ENCODE results near the gene FMN2.

FMN2 gene

GRCh38 chr1:240515505-240515904 is 423.8 kb downstream of the FMN2 start:
- no peak overlapping the region for H3K4me3 Mint-ChIP-seq
- H3K4me1 Mint-ChIP-seq, result no peaks in the 10 kb centered on the region
- H3K36me3 Mint-ChIP-seq (ENCODE audit: low read depth), result no peaks in the 10 kb centered on the region
- no peak overlapping the region for H3K27ac Mint-ChIP-seq
- no peaks in the 10 kb centered on the region for H3K9me3 Mint-ChIP-seq
- H3K27me3 Mint-ChIP-seq (ENCODE audit: low read depth, poor library complexity), result peaks cover 3% of the 10 kb centered on the region
- TF ChIP-seq, protein P1, sequence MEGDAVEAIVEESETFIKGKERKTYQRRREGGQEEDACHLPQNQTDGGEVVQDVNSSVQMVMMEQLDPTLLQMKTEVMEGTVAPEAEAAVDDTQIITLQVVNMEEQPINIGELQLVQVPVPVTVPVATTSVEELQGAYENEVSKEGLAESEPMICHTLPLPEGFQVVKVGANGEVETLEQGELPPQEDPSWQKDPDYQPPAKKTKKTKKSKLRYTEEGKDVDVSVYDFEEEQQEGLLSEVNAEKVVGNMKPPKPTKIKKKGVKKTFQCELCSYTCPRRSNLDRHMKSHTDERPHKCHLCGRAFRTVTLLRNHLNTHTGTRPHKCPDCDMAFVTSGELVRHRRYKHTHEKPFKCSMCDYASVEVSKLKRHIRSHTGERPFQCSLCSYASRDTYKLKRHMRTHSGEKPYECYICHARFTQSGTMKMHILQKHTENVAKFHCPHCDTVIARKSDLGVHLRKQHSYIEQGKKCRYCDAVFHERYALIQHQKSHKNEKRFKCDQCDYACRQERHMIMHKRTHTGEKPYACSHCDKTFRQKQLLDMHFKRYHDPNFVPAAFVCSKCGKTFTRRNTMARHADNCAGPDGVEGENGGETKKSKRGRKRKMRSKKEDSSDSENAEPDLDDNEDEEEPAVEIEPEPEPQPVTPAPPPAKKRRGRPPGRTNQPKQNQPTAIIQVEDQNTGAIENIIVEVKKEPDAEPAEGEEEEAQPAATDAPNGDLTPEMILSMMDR (IDR thresholded peaks at IDR 0.05), result no peak
- no peak for DNase-seq

DNA sequence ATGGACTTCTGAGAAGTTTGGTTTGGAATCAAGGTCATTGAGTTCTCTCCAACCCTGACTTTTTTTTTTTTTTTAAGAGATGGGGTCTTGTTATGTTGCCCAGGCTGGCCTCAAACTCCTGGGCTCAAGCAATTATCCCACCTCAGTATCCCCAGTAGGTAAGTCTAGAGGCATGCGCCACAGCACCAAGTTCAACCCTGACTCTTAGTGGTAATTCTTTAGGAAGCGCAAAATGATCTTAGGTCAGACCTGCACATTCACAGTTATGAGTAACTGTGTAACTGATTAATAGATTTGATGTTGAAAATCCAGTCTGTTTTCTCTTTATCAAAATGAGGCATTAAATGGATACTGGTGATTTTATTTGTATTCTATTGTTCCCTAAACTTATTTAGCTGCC is 424.4 kb downstream of the FMN2 start:
- H3K9me3 Mint-ChIP-seq, result no peaks in the 10 kb centered on the region
- no peaks in the 10 kb centered on the region for H3K36me3 Mint-ChIP-seq (ENCODE audit: low read depth)
- no peak overlapping the region for H3K4me3 Mint-ChIP-seq
- H3K4me1 Mint-ChIP-seq, result no peaks in the 10 kb centered on the region
- TF ChIP-seq, protein P1 (IDR thresholded peaks at IDR 0.05), result no peak
- no peak overlapping the region for H3K27ac Mint-ChIP-seq
- DNase-seq, result no peak
- peaks cover 3% of the 10 kb centered on the region for H3K27me3 Mint-ChIP-seq (ENCODE audit: low read depth, poor library complexity)

DNA sequence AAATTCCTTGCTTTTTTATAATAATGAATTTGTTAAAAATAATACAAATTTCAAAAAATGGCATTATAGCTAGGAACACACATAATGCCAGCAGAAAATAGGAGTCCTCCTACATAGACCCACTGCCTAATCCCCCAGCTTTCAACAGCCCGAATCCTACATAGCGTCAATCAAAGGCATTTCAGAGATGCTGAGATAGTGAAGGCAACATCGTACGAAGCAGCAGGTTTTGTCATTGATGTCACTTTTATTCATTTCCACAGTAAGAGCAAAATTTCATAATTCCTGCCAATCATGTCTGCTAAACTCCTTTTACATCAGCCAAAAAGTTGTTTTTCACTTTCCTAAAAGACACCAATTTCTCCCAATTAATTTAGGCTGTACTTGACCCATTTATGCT is 426.2 kb downstream of the FMN2 start:
- no peaks in the 10 kb centered on the region for H3K27me3 Mint-ChIP-seq (ENCODE audit: low read depth, poor library complexity)
- no peaks in the 10 kb centered on the region for H3K9me3 Mint-ChIP-seq

DNA sequence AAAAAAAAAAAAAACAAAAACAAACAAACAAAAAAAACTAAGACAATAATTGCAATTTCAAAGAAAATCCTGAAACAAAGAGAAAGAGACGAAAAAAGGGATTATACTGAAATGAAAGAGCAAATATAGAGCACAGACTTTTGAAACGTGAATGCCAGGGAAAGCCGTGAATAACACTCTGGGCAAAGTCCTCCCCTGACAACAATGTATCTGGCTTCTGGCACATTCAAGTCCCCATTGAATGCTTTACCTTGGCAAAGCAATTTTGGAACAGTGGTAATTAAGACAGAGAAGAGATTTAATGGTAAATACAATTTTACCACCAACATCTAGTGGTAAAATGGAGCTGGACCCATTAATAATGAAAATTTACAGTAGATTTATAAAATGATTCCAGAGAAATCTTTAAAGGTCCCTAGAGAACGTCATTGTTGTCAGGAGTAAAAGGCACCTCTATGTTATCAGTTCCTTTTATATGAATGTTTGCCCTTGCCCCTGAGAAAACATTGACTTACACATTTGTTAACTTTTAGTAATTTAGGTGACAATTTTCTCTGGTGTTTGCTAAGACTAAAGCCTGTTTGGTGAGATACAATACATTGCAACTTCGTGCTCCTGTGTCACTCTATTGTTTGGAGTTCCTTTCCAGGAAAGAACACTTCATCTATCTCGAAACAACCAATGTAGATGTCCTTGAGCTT is 430.6 kb downstream of the FMN2 start:
- Mint-ChIP-seq H3K27ac (peak overlapping the region; percentile 57), H3K27me3 (ENCODE audit: low read depth, poor library complexity) (no peaks in the 10 kb centered on the region), H3K9me3 (no peaks in the 10 kb centered on the region), H3K4me1 (peaks cover 30% of the 10 kb centered on the region), H3K4me3 (no peak overlapping the region), H3K36me3 (ENCODE audit: low read depth) (no peaks in the 10 kb centered on the region)
- DNase-seq, result no peak
- TF ChIP-seq, protein P1 (IDR thresholded peaks at IDR 0.05), result no peak

More for the DNA sequence above, 426.2 kb downstream of the FMN2 start:
- no peaks in the 10 kb centered on the region for H3K4me1 Mint-ChIP-seq
- H3K4me3 Mint-ChIP-seq, result no peak overlapping the region
- no peaks in the 10 kb centered on the region for H3K36me3 Mint-ChIP-seq (ENCODE audit: low read depth)
- H3K27ac Mint-ChIP-seq, result no peak overlapping the region
- TF ChIP-seq, protein P1 (IDR thresholded peaks at IDR 0.05), result no peak
- no peak for DNase-seq

- peaks cover 44% of the 10 kb centered on the region for H3K4me1 Mint-ChIP-seq
- no peak for DNase-seq
- no peaks in the 10 kb centered on the region for H3K27me3 Mint-ChIP-seq (ENCODE audit: low read depth, poor library complexity)
- H3K27ac Mint-ChIP-seq, result no peak overlapping the region
- H3K9me3 Mint-ChIP-seq, result no peaks in the 10 kb centered on the region
- no peaks in the 10 kb centered on the region for H3K36me3 Mint-ChIP-seq (ENCODE audit: low read depth)
- TF ChIP-seq, protein P1 (IDR thresholded peaks at IDR 0.05), result no peak
- no peak overlapping the region for H3K4me3 Mint-ChIP-seq
These were observed 432.8 kb downstream of the FMN2 start for GRCh38 chr1:240524356-240525069.

Data from nephron progenitor cell (in vitro differentiated cells).